ENCODE data around the gene BAG3.

DNA sequence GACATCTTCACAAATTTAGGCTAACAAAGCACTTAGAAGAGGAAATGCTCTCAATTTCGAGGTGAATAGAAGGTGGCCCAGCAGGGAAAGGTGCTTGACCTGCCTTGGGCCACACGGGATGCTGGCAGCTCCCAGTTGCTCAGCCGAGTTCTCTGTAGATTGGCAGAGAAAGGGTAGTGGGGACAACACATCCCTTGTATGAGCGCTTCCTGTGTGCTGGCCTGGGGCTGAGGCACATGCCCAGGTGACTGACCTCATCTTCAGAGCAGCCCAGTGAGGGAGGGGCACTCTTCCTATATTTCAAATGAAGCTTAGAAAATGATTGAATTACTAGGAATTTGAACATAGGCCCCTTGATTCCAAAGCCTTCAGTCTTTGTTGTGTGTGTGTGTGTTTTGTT, 20.2 kb downstream of the BAG3 start:
- TF ChIP-seq CTCF (IDR thresholded peaks at IDR 0.05) (no peak), POLR2AphosphoS5 (IDR thresholded peaks at IDR 0.05; ENCODE audit: low read depth, low read length) (no peak)

All from Panc1 (cell line).